ENCODE measurements around the gene KRTAP1-4.

- TF ChIP-seq CTCF (IDR thresholded peaks at IDR 0.05) (no peak), POLR2A (IDR thresholded peaks at IDR 0.05) (no peak), POLR2AphosphoS5 (IDR thresholded peaks at IDR 0.05) (no peak)
These were observed 7.9 kb upstream of the KRTAP1-4 start for GRCh38 chr17:41037853-41038350.
